Kidney (tissue), 14 donors: ENCODE measurements around the gene HAPSTR1. TPM values are rescaled to one million over a fixed set of nuclear protein-coding genes. Genes with fewer than 3 reads are reported as not detected.

ENCODE experiments used
- DNase-seq, 5 donors: peaks; one replicate each; pipeline ENCODE4 v3.0.0-alpha.2; 2013 to 2020
- FAIRE-seq: peaks from 2 replicates; lab custom pipeline; 2012; peaks lifted over from hg19 to GRCh38; lab: Jason Lieb, UNC
- H3K27ac ChIP-seq, 2 donors: one replicate each; pipeline ENCODE4 v1.7.0; 2013; ENCODE audit warnings: low read depth in 2 of 2, low read length in 2 of 2, inconsistent platforms in 1 of 2
- H3K27me3 ChIP-seq: one replicate; pipeline ENCODE4 v1.7.1; 2013; ENCODE audit warnings: low read length, inconsistent platforms; ENCODE audit not compliant: control insufficient read depth, insufficient read depth
- H3K36me3 ChIP-seq, 3 donors: one replicate each; pipeline versions ENCODE4 v1.7.0 to v1.7.1; 2013; ENCODE audit warnings: low read length in 3 of 3, control low read depth in 1 of 3, inconsistent platforms in 1 of 3; ENCODE audit not compliant: insufficient read depth in 3 of 3, control insufficient read depth in 2 of 3
- H3K4me1 ChIP-seq, 3 donors: one replicate each; pipeline versions ENCODE4 v1.7.0 to v1.7.1; 2013; ENCODE audit warnings: low read length in 3 of 3, inconsistent platforms in 1 of 3, low read depth in 1 of 3; ENCODE audit not compliant: control insufficient read depth in 2 of 3, insufficient read depth in 2 of 3
- H3K4me3 ChIP-seq, 3 donors: one replicate each; pipeline versions ENCODE4 v1.7.0 to v1.8.1; 2013; ENCODE audit warnings: low read length in 3 of 3, control low read depth in 1 of 3, inconsistent platforms in 1 of 3
- H3K9ac ChIP-seq, 3 donors: one replicate each; pipeline versions ENCODE4 v1.7.0 to v1.7.1; 2013; ENCODE audit warnings: low read length in 3 of 3, control low read depth in 1 of 3, inconsistent platforms in 1 of 3
- H3K9me3 ChIP-seq, 3 donors: one replicate each; pipeline versions ENCODE4 v1.7.0 to v1.7.1; 2013; ENCODE audit warnings: low read length in 3 of 3, control low read depth in 1 of 3, inconsistent platforms in 1 of 3; ENCODE audit not compliant: control insufficient read depth in 2 of 3, insufficient read depth in 1 of 3
- intact Hi-C: fragments of 100-400 bp; cut with DNase I; formaldehyde crosslinking; loops from one replicate; pipeline ENCODE4 v1.11.1; 2022
- polyA plus RNA-seq: library from polyadenylated mRNA; stranded (reverse); fragments of 350-450 nt; fragmentation: Illumina TruSeq; extraction: RNeasy Lipid Tissue Mini Kit (QIAGEN cat#74804); gene quantifications from one replicate; pipeline ENCODE4 v1.2.3, GENCODE V29; 2014; ENCODE audit warnings: low read depth, low replicate concordance; ENCODE audit not compliant: insufficient read depth
- total RNA-seq: library from RNA; stranded (reverse); fragmentation: NEBNext Ultra II Directional; extraction: Animal tissue kit (Norgen Biotek cat#: 25700); gene quantifications from one replicate; pipeline ENCODE4 v1.2.1, GENCODE V29; 2021
- TF ChIP-seq, protein P1 (sequence below): IDR thresholded peaks from 3 replicates; pipeline ENCODE4 v1.5.1; 2012; ENCODE audit warnings: mild to moderate bottlenecking, moderate library complexity, borderline replicate concordance; ENCODE audit not compliant: insufficient read depth; ENCODE audit errors: extremely low read depth
- donor health status: control.
- donor health status: control.
- donor health status: control.
- donor health status: control.
- donor health status: control.
- donor health status: DM: yes; HTN: yes; CAD: no.
- donor health status: Normal renal cell carcinoma (clear cell type).

Gene HAPSTR1
- total and polyA plus RNA-seq, 2 donors from 2014 or later: 14.7 to 77.0 TPM

DNA sequence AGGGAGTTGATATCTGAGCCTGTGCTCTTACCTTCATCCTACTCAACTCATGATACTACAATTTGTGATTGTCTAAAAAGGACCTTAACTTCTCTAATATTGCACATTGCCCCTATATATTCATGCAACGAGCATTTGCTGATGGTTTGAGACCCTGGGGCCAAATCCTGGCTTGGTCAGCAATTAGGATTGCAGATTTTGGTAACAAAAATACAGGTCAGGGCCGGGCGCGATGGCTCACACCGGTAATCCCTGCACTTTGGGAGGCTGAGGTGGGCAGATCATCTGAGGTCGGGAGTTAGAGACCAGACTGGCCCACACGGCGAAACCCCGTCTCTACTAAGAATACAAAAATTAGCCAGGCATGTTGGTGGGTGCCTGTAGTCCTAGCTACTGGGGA, 35.4 kb upstream of the HAPSTR1 start:
- DNase-seq (no peak), FAIRE-seq (no peak)
- Histone ChIP-seq H3K27me3 (no peaks in the 10 kb centered on the region), H3K4me3 (no peak overlapping the region), H3K36me3 (no peaks in the 10 kb centered on the region), H3K9ac (no peak overlapping the region), H3K9me3 (no peaks in the 10 kb centered on the region), H3K4me1 (peaks cover 0 to 2% (median 0%) of the 10 kb centered on the region in 3 donors), H3K27ac (no peak overlapping the region)
- intact Hi-C loops: no loop called here
- TF ChIP-seq, protein P1, sequence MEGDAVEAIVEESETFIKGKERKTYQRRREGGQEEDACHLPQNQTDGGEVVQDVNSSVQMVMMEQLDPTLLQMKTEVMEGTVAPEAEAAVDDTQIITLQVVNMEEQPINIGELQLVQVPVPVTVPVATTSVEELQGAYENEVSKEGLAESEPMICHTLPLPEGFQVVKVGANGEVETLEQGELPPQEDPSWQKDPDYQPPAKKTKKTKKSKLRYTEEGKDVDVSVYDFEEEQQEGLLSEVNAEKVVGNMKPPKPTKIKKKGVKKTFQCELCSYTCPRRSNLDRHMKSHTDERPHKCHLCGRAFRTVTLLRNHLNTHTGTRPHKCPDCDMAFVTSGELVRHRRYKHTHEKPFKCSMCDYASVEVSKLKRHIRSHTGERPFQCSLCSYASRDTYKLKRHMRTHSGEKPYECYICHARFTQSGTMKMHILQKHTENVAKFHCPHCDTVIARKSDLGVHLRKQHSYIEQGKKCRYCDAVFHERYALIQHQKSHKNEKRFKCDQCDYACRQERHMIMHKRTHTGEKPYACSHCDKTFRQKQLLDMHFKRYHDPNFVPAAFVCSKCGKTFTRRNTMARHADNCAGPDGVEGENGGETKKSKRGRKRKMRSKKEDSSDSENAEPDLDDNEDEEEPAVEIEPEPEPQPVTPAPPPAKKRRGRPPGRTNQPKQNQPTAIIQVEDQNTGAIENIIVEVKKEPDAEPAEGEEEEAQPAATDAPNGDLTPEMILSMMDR: no peak

DNA sequence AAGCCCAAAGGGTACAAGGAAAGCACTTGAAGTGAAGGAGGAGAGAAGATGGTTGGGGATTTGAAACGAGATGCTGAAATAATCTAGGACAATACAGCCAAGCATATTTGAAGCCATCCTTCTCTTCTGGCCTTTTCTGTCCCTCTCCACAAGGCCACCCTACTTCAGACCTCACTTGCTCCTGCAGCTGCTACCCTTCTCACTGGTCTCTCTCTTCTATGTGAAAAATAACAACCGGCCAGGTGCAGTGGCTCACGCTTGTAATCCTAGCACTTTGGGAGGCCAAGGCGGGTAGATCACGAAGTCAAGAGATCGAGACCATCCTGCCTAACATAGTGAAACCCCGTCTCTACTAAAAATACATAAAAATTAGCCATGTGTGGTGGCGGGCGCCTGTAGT, 33.2 kb upstream of the HAPSTR1 start:
- Histone ChIP-seq H3K9me3 (no peaks in the 10 kb centered on the region), H3K27me3 (no peaks in the 10 kb centered on the region), H3K9ac (no peak overlapping the region), H3K4me3 (no peak overlapping the region), H3K36me3 (no peaks in the 10 kb centered on the region), H3K4me1 (no peaks in the 10 kb centered on the region), H3K27ac (no peak overlapping the region)
- no peak for DNase-seq
- TF ChIP-seq, protein P1: no peak
- intact Hi-C loops: no loop called here
- no peak for FAIRE-seq

DNA sequence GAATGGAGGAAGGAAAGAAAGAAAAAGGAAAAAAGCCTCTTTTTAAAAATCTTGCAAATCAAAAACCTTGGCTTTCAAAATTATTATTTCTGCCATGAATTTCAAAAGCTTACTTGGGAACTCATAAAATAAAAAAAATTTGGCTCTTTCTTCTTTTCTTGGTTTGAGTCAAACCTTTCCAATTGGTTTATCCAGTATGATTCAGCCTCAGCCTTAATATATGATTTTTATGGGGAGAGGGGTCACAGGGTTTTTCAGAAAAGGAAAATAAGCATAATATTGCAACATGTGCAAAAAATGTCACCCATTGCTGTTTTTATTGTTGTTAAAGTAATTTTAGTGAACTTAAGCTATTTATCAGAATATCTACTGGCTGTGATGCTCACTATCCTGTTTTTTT, 31.2 kb upstream of the HAPSTR1 start:
- H3K27ac ChIP-seq: no peak overlapping the region
- H3K9ac ChIP-seq: no peak overlapping the region
- H3K9me3 ChIP-seq: no peaks in the 10 kb centered on the region
- H3K27me3 ChIP-seq: no peaks in the 10 kb centered on the region
- H3K36me3 ChIP-seq: no peaks in the 10 kb centered on the region
- TF ChIP-seq, protein P1: no peak
- H3K4me3 ChIP-seq: no peak overlapping the region
- FAIRE-seq: no peak
- no peaks in the 10 kb centered on the region for H3K4me1 ChIP-seq
- DNase-seq: no peak
- intact Hi-C loops: no loop called here

DNA sequence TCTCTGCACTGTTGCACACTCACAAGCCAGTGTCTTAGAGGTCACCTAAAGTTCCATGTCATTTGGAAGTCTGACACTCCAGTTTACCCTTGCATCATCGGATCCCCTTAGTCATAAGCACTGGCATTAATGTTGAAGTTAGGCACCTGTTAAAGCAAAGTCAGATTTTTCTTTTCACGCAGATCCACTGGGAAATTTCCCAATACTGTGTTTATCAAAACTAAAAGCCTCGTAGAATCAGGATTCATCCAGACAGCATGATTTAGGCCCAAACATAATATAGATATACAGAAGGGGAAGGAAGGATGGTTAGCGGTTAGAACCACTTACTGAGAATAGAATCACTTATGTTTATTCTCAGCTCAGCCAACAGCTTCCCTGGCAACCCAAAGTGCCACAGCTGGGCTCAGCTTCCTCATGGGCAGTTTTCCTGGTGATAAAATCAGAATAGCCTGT, 30.1 kb upstream of the HAPSTR1 start:
- no peak overlapping the region for H3K27ac ChIP-seq
- DNase-seq: no peak
- FAIRE-seq: no peak

More for the DNA sequence above, 30.1 kb upstream of the HAPSTR1 start:
- intact Hi-C loops: no loop called here
- no peaks in the 10 kb centered on the region for H3K4me1 ChIP-seq
- TF ChIP-seq, protein P1: no peak
- no peak overlapping the region for H3K9ac ChIP-seq
- no peaks in the 10 kb centered on the region for H3K9me3 ChIP-seq
- H3K27me3 ChIP-seq: no peaks in the 10 kb centered on the region
- no peaks in the 10 kb centered on the region for H3K36me3 ChIP-seq
- H3K4me3 ChIP-seq: no peak overlapping the region
